ENCODE measurements around the gene WASF2.
"Not testable (repeated sequence)": the region's sequence is repeated elsewhere in the genome, so short reads cannot be mapped to it uniquely, and the experiment has no call there.

WASF2 gene

GRCh38 chr1:27521861-27522431, 32.0 kb upstream of the WASF2 start:
- no peak for DNase-seq

GRCh38 chr1:27521336-27521831, 31.4 kb upstream of the WASF2 start:
- DNase-seq, result peak; percentile 45

GRCh38 chr1:27520651-27521050, 30.7 kb upstream of the WASF2 start:
- DNase-seq, result no peak

GRCh38 chr1:27519331-27520258, 29.6 kb upstream of the WASF2 start:
- DNase-seq, result no peak

- DNase-seq, result no peak
Measured at GRCh38 chr1:27518808-27519207, 28.8 kb upstream of the WASF2 start.

- no peak for DNase-seq
Measured at GRCh38 chr1:27517907-27518718, 28.1 kb upstream of the WASF2 start.

GRCh38 chr1:27517301-27517700, 27.3 kb upstream of the WASF2 start:
- DNase-seq, result no peak

GRCh38 chr1:27515626-27516025, 25.7 kb upstream of the WASF2 start:
- DNase-seq, result no peak

- no peak for DNase-seq
Measured at GRCh38 chr1:27513958-27514357, 24.0 kb upstream of the WASF2 start.

- no peak for DNase-seq
Measured at GRCh38 chr1:27513528-27513927, 23.6 kb upstream of the WASF2 start.

GRCh38 chr1:27509127-27510080, 19.4 kb upstream of the WASF2 start:
- DNase-seq, result no peak

- DNase-seq, result no peak
Measured at GRCh38 chr1:27507960-27508665, 18.1 kb upstream of the WASF2 start.

- no peak for DNase-seq
Measured at GRCh38 chr1:27506703-27507102, 16.7 kb upstream of the WASF2 start.

- no peak for DNase-seq
Measured at GRCh38 chr1:27505420-27505680, 15.4 kb upstream of the WASF2 start.

- no peak for DNase-seq
Measured at GRCh38 chr1:27504588-27505419, 14.8 kb upstream of the WASF2 start.

GRCh38 chr1:27503844-27504587, 14.0 kb upstream of the WASF2 start:
- no peak for DNase-seq

GRCh38 chr1:27503033-27503432, 13.1 kb upstream of the WASF2 start:
- DNase-seq, result no peak

GRCh38 chr1:27501159-27501558, 11.2 kb upstream of the WASF2 start:
- DNase-seq, result not testable (repeated sequence)

GRCh38 chr1:27499142-27499541, 9.2 kb upstream of the WASF2 start:
- no peak for DNase-seq

GRCh38 chr1:27496604-27497155, 6.7 kb upstream of the WASF2 start:
- DNase-seq, result no peak
